ENCODE measurements around the gene VSX2. TPM values are rescaled to one million over a fixed set of nuclear protein-coding genes. Genes with fewer than 3 reads are reported as not detected.
A peak's percentile ranks its signal among the peaks of the same experiment; 100 is the strongest.

VSX2 gene
- total RNA-seq, 1 experiment from 2014 or later: not detected

DNA sequence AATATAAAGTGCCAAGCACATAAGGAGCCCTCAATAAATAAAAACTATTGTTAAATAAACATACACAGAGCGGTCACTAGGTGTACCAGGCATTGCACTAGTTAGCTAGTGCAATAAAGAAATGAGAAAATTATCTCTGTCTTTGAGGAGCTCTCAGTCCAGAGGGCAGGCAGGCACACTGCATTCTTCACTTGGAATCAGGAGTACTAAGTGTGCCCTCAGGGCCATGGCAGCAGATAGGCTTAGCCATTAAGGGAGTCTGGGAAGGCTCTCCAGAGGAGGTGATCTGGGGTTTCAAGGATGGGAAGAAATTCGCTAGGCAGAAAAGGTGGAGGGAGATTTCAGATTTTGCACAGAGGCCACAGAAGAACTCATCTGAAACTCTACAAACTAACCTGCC lies 54.4 kb downstream of the VSX2 start:
- Histone ChIP-seq H4K5ac (ENCODE audit: insufficient read length, low read depth, low read length) (no peak overlapping the region), H3K4ac (ENCODE audit: low read depth, low read length) (no peak overlapping the region), H2BK5ac (ENCODE audit: insufficient read length, low read length) (no peak overlapping the region), H2BK120ac (ENCODE audit: low read depth, low read length, poor library complexity, severe bottlenecking) (no peak overlapping the region), H4K91ac (ENCODE audit: insufficient read length, low read depth, low read length) (no peak overlapping the region), H3K27ac (ENCODE audit: insufficient read length, low read depth, low read length) (no peak overlapping the region), H3K79me1 (ENCODE audit: insufficient read depth, low read depth, low read length, poor library complexity, severe bottlenecking) (peaks cover 3% of the 10 kb centered on the region), H2BK20ac (ENCODE audit: low read depth, low read length, poor library complexity, severe bottlenecking) (no peak overlapping the region), H3T11ph (ENCODE audit: low read length) (no peak overlapping the region), H2AK5ac (ENCODE audit: insufficient read length, low read length) (no peak overlapping the region), H3K14ac (ENCODE audit: insufficient read depth, low read length) (no peak overlapping the region), H3K23me2 (ENCODE audit: insufficient read length, low read depth, low read length, poor library complexity, severe bottlenecking) (no peaks in the 10 kb centered on the region), H3K9me3 (ENCODE audit: control insufficient read depth, low read depth, low read length) (no peaks in the 10 kb centered on the region), H4K20me1 (ENCODE audit: control insufficient read depth, insufficient read depth, insufficient read length) (no peaks in the 10 kb centered on the region), H3K56ac (ENCODE audit: insufficient read length, low read depth, low read length) (no peak overlapping the region), H3K79me2 (ENCODE audit: insufficient read depth, low read length) (no peaks in the 10 kb centered on the region), H2BK15ac (ENCODE audit: low read depth, low read length) (no peak overlapping the region), H3K27me3 (ENCODE audit: insufficient read depth, low read length) (no peaks in the 10 kb centered on the region), H3K23ac (ENCODE audit: insufficient read length, low read depth, low read length) (no peak overlapping the region), H2BK12ac (ENCODE audit: insufficient read length, low read depth, low read length) (no peak overlapping the region), H3K9ac (ENCODE audit: extremely low read depth, insufficient read length, low read length) (no peak overlapping the region), H3K18ac (ENCODE audit: insufficient read length, low read depth, low read length) (no peak overlapping the region), H2AFZ (ENCODE audit: low read length) (no peak overlapping the region), H3K4me1 (ENCODE audit: insufficient read depth, low read length) (no peaks in the 10 kb centered on the region; the same call in 1 of the 2 replicates), H3K4me2 (ENCODE audit: insufficient read depth, insufficient read length, low read length) (no peak overlapping the region), H4K8ac (replicated peaks; ENCODE audit: insufficient read length, low read depth, low read length) (no peak overlapping the region)
- WGBS (ENCODE audit: extremely low coverage, insufficient read length, low lambda C conversion rate): no CpG with 5 or more reads among the region's 2 CpGs
- TF ChIP-seq, protein P1, sequence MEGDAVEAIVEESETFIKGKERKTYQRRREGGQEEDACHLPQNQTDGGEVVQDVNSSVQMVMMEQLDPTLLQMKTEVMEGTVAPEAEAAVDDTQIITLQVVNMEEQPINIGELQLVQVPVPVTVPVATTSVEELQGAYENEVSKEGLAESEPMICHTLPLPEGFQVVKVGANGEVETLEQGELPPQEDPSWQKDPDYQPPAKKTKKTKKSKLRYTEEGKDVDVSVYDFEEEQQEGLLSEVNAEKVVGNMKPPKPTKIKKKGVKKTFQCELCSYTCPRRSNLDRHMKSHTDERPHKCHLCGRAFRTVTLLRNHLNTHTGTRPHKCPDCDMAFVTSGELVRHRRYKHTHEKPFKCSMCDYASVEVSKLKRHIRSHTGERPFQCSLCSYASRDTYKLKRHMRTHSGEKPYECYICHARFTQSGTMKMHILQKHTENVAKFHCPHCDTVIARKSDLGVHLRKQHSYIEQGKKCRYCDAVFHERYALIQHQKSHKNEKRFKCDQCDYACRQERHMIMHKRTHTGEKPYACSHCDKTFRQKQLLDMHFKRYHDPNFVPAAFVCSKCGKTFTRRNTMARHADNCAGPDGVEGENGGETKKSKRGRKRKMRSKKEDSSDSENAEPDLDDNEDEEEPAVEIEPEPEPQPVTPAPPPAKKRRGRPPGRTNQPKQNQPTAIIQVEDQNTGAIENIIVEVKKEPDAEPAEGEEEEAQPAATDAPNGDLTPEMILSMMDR (conservative IDR thresholded peaks at IDR 0.05): no peak
- Mint-ChIP-seq H3K9me3 (no peaks in the 10 kb centered on the region), H3K27me3 (ENCODE audit: low read depth) (no peaks in the 10 kb centered on the region; the same call in none of the 2 replicates), H3K36me3 (ENCODE audit: insufficient read depth in 1 of 3, low read depth in 3 of 3) (peaks cover 37 to 85% (median 81%) of the 10 kb centered on the region in 3 experiments), H3K4me3 (no peak overlapping the region), H3K4me1 (peaks cover 10 to 13% of the 10 kb centered on the region in 2 experiments), H3K27ac (peak overlapping the region in 1 of 3 experiments; percentile 80; a peak in 1 of 7 replicates)
- DNase-seq: no peak

Measured in H9 (cell line).